Psoas muscle (tissue), 8 donors: ENCODE data around the gene HSFX3. TPM values are rescaled to one million over a fixed set of nuclear protein-coding genes. Genes with fewer than 3 reads are reported as not detected.

Experiments used
- ATAC-seq, 4 donors: fragments of 200-7000 bp; cut with Tn5 transposase; one replicate each; pipeline ENCODE4 v1.9.1; 2020; ENCODE audit warnings: moderate library complexity in 3 of 4, mild to moderate bottlenecking in 2 of 4
- DNase-seq, 2 donors: peaks; one replicate each; pipeline ENCODE4 v3.0.0-alpha.2; 2020
- H3K27ac ChIP-seq: fragments of 200-600 bp; one replicate; pipeline ENCODE4 v1.8.0; 2022
- H3K27me3 ChIP-seq, 3 donors: fragments of 200-600 bp in 1 of 3; one replicate each; pipeline versions ENCODE4 v1.6.1 to v1.8.0; 2013 to 2022; ENCODE audit warnings: low read length in 2 of 3, mild to moderate bottlenecking in 2 of 3, moderate library complexity in 1 of 3; ENCODE audit not compliant: insufficient read depth in 3 of 3
- H3K36me3 ChIP-seq, 2 donors: fragments of 200-600 bp in 1 of 2; one replicate each; pipeline versions ENCODE4 v1.6.1 to v1.8.0; 2013 to 2022; ENCODE audit warnings: low read depth in 1 of 2, mild to moderate bottlenecking in 1 of 2, moderate library complexity in 1 of 2; ENCODE audit not compliant: insufficient read depth in 1 of 2
- H3K4me1 ChIP-seq: fragments of 200-600 bp; one replicate; pipeline ENCODE4 v1.8.0; 2022
- H3K4me3 ChIP-seq: fragments of 200-600 bp; one replicate; pipeline ENCODE4 v1.8.0; 2022; ENCODE audit warnings: mild to moderate bottlenecking
- H3K9me3 ChIP-seq: fragments of 200-600 bp; one replicate; pipeline ENCODE4 v1.8.0; 2022
- CTCF ChIP-seq: fragments of 200-600 bp; IDR thresholded peaks from one replicate; pipeline ENCODE4 v1.8.0; 2022; ENCODE audit warnings: antibody characterized with exemption
- WGBS, 3 donors: extraction: QIAGEN DNeasy Blood & Tissue Kit; methylation state at CpG; one replicate each; pipeline versions ENCODE4 v1.1.6 to v1.1.7; 2013; 5-methylcytosine and 5-hydroxymethylcytosine counted together
- intact Hi-C, 2 donors: fragments of 100-400 bp; cut with DNase I; formaldehyde crosslinking; loops; one replicate each; pipeline versions ENCODE4 v1.11.0 to v1.14.2; 2022
- polyA plus RNA-seq, 3 donors: library from polyadenylated mRNA; stranded (reverse); fragments of 200-250 nt; gene quantifications; one replicate each; pipeline ENCODE4 v1.2.3, GENCODE V29; 2013
- total RNA-seq, 4 donors: library from RNA; stranded (reverse); fragmentation: NEBNext Ultra II Directional in 2 of 4; extraction: Animal tissue kit (Norgen Biotek cat#: 25700) in 2 of 4; gene quantifications; one replicate each; pipeline versions ENCODE4 v1.2.1 to v1.2.4, GENCODE V29; 2021 to 2023
- donor health status: healthy with polysubstance abuse.
- donor health status: DM: no; HTN: no; CAD: no; lungs with moderate emphysema.
- donor health status: Bipolar disorder and iron deficiency.
- donor health status: healthy.
- donor health status: DM: yes; HTN: yes; CAD: no.
- donor health status: DM: no; HTN: no; CAD: no.
- donor health status: DM: no; HTN: no; CAD: no.
- donor health status: DM: yes; HTN: yes; CAD: no.

HSFX3 gene
- total and polyA plus RNA-seq, 7 donors = 0.67 TPM; not detected in 6

- H3K4me3 ChIP-seq = no peak overlapping the region
- no peak for DNase-seq
- no peak for TF ChIP-seq CTCF
- no peak overlapping the region for H3K27ac ChIP-seq
- no peaks in the 10 kb centered on the region for H3K4me1 ChIP-seq
- intact Hi-C loops = no loop called here
- H3K27me3 ChIP-seq = no peaks in the 10 kb centered on the region
- ATAC-seq = no peak
- 36 to 45% methylated on average over 1 of the region's 1 CpG; no CpG with 5 or more reads in 1 of the 3 donors for WGBS, 3 donors
- no peaks in the 10 kb centered on the region for H3K36me3 ChIP-seq
- no peaks in the 10 kb centered on the region for H3K9me3 ChIP-seq
Measured at GRCh38 chrX:149572743-149573142, 23.0 kb upstream of the HSFX3 start.

GRCh38 chrX:149571770-149572169 is 22.0 kb upstream of the HSFX3 start:
- intact Hi-C loops = no loop called here
- DNase-seq = no peak

GRCh38 chrX:149570668-149571067 is 20.9 kb upstream of the HSFX3 start:
- Histone ChIP-seq H3K9me3 (no peaks in the 10 kb centered on the region), H3K4me3 (no peak overlapping the region), H3K36me3 (no peaks in the 10 kb centered on the region), H3K27me3 (no peaks in the 10 kb centered on the region), H3K27ac (no peak overlapping the region), H3K4me1 (no peaks in the 10 kb centered on the region)
- no peak for ATAC-seq
- TF ChIP-seq CTCF = no peak
- intact Hi-C loops = no loop called here
- no peak for DNase-seq
- WGBS, 3 donors = 52 to 74% methylated on average over 6 of the region's 6 CpGs; no CpG with 5 or more reads in 1 of the 3 donors

More at GRCh38 chrX:149571770-149572169, 22.0 kb upstream of the HSFX3 start:
- ATAC-seq = no peak
- no peak overlapping the region for H3K27ac ChIP-seq
- no peak overlapping the region for H3K4me3 ChIP-seq
- H3K9me3 ChIP-seq = no peaks in the 10 kb centered on the region
- WGBS, 3 donors = 68 to 81% methylated on average over 7 of the region's 7 CpGs; no CpG with 5 or more reads in 1 of the 3 donors
- no peaks in the 10 kb centered on the region for H3K36me3 ChIP-seq
- no peak for TF ChIP-seq CTCF
- H3K4me1 ChIP-seq = no peaks in the 10 kb centered on the region
- H3K27me3 ChIP-seq = no peaks in the 10 kb centered on the region

GRCh38 chrX:149569770-149570169 is 20.0 kb upstream of the HSFX3 start:
- TF ChIP-seq CTCF = no peak
- Histone ChIP-seq H3K36me3 (no peaks in the 10 kb centered on the region), H3K9me3 (no peaks in the 10 kb centered on the region), H3K4me3 (no peak overlapping the region), H3K27me3 (no peaks in the 10 kb centered on the region), H3K4me1 (no peaks in the 10 kb centered on the region), H3K27ac (no peak overlapping the region)
- WGBS, 3 donors = 44 to 66% methylated on average over 2 of the region's 2 CpGs; no CpG with 5 or more reads in 1 of the 3 donors
- no peak for ATAC-seq
- no peak for DNase-seq
- intact Hi-C loops = no loop called here

- ATAC-seq (no peak), DNase-seq (no peak)
- Histone ChIP-seq H3K36me3 (no peaks in the 10 kb centered on the region), H3K4me1 (no peaks in the 10 kb centered on the region), H3K27me3 (no peaks in the 10 kb centered on the region), H3K27ac (no peak overlapping the region), H3K9me3 (no peaks in the 10 kb centered on the region), H3K4me3 (no peak overlapping the region)
- TF ChIP-seq CTCF = no peak
- 52 to 57% methylated on average over 5 of the region's 5 CpGs; no CpG with 5 or more reads in 1 of the 3 donors for WGBS, 3 donors
- intact Hi-C loops = no loop called here
Measured at GRCh38 chrX:149568701-149569296, 19.1 kb upstream of the HSFX3 start.
